GM12891 (cell line): ENCODE measurements around the gene ST7.

ENCODE experiments used
- PAX5 ChIP-seq: IDR thresholded peaks from 2 replicates; pipeline ENCODE4 v1.6.1; 2011; ENCODE audit warnings: low read length, moderate library complexity, mild to moderate bottlenecking; ENCODE audit not compliant: insufficient read depth, severe bottlenecking
- POLR2A ChIP-seq: IDR thresholded peaks from 2 replicates; pipeline ENCODE4 v1.6.1; 2011; ENCODE audit warnings: low read depth, low read length, control low read depth
- POLR2AphosphoS5 ChIP-seq: IDR thresholded peaks from 2 replicates; pipeline ENCODE4 v1.6.1; 2011; ENCODE audit warnings: low read depth, low read length, control low read depth
- POU2F2 ChIP-seq: IDR thresholded peaks from 2 replicates; pipeline ENCODE4 v1.6.1; 2011; ENCODE audit warnings: low read depth, mild to moderate bottlenecking, control low read depth, low read length, moderate library complexity
- SPI1 ChIP-seq: IDR thresholded peaks from 2 replicates; pipeline ENCODE4 v1.6.1; 2011; ENCODE audit warnings: low read depth, low read length, control low read depth
- TAF1 ChIP-seq: IDR thresholded peaks from 2 replicates; pipeline ENCODE4 v1.6.1; 2011; ENCODE audit warnings: low read depth, low read length, control low read depth

GRCh38 chr7:116912269-116912909, 40.9 kb upstream of the ST7 start:
- TF ChIP-seq POLR2A (no peak), POLR2AphosphoS5 (no peak), TAF1 (no peak), SPI1 (no peak), POU2F2 (no peak), PAX5 (no peak)
